ENCODE data around the gene DDX27. TPM values are rescaled to one million over a fixed set of nuclear protein-coding genes. Genes with fewer than 3 reads are reported as not detected.

The DDX27 gene
- total RNA-seq, 1 experiment from 2014 or later = 87.3 TPM

GRCh38 chr20:49228676-49229075 lies 9.5 kb downstream of the DDX27 start:
- DNase-seq = no peak
- H3K9me3 Mint-ChIP-seq (ENCODE audit: low read depth, unreplicated experiment) = no peaks in the 10 kb centered on the region
- intact Hi-C loops (cut with micrococcal nuclease; ENCODE audit: unreplicated experiment) = no loop called here

DNA sequence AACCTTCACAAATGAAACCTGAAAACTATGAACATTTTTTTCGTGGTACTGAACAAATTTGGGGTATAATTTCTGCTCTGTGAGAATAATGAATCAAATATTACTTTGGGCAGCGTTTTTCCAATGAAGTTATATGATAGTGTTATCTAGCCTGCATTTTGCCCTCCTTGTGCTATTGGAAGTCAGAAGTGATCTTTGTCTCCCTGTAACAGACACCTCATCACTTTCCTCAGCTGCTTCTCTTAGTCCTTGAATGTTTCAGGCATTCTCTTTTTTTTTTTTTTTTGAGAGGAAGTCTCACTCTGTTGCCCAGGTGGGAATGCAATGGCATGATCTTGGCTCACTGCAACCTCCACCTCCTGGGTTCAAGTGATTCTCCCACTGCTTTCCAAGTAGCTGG lies 10.2 kb downstream of the DDX27 start:
- CTCF ChIA-PET = no interaction called here
- Mint-ChIP-seq H3K27ac (ENCODE audit: unreplicated experiment) (no peak overlapping the region), H3K36me3 (ENCODE audit: insufficient read depth, unreplicated experiment) (peaks cover 94% of the 10 kb centered on the region), H3K4me3 (ENCODE audit: low read depth, unreplicated experiment) (no peak overlapping the region), H3K9me3 (ENCODE audit: low read depth, unreplicated experiment) (no peaks in the 10 kb centered on the region), H3K4me1 (ENCODE audit: low read depth, unreplicated experiment) (no peaks in the 10 kb centered on the region), H3K27me3 (ENCODE audit: unreplicated experiment) (no peaks in the 10 kb centered on the region)
- DNase-seq = no peak
- TF ChIP-seq, protein P1, sequence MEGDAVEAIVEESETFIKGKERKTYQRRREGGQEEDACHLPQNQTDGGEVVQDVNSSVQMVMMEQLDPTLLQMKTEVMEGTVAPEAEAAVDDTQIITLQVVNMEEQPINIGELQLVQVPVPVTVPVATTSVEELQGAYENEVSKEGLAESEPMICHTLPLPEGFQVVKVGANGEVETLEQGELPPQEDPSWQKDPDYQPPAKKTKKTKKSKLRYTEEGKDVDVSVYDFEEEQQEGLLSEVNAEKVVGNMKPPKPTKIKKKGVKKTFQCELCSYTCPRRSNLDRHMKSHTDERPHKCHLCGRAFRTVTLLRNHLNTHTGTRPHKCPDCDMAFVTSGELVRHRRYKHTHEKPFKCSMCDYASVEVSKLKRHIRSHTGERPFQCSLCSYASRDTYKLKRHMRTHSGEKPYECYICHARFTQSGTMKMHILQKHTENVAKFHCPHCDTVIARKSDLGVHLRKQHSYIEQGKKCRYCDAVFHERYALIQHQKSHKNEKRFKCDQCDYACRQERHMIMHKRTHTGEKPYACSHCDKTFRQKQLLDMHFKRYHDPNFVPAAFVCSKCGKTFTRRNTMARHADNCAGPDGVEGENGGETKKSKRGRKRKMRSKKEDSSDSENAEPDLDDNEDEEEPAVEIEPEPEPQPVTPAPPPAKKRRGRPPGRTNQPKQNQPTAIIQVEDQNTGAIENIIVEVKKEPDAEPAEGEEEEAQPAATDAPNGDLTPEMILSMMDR (IDR thresholded peaks at IDR 0.05; ENCODE audit: unreplicated experiment) = no peak
- no TSS peak for BruUV-seq (replicated peaks)
- intact Hi-C loops (cut with micrococcal nuclease; ENCODE audit: unreplicated experiment) = no loop called here

More at GRCh38 chr20:49228676-49229075, 9.5 kb downstream of the DDX27 start:
- no TSS peak for BruUV-seq (replicated peaks)
- H3K27me3 Mint-ChIP-seq (ENCODE audit: unreplicated experiment) = no peaks in the 10 kb centered on the region
- no peaks in the 10 kb centered on the region for H3K4me1 Mint-ChIP-seq (ENCODE audit: low read depth, unreplicated experiment)
- TF ChIP-seq, protein P1 (IDR thresholded peaks at IDR 0.05; ENCODE audit: unreplicated experiment) = no peak
- CTCF ChIA-PET = interaction anchor here (0.6 to 1.0 kb wide), 2 partner anchors 10 to 52 kb away, joined by 3 to 6 read pairs; partner anchors contain the start of gene DDX27
- no peak overlapping the region for H3K4me3 Mint-ChIP-seq (ENCODE audit: low read depth, unreplicated experiment)
- H3K36me3 Mint-ChIP-seq (ENCODE audit: insufficient read depth, unreplicated experiment) = peaks cover 94% of the 10 kb centered on the region
- H3K27ac Mint-ChIP-seq (ENCODE audit: unreplicated experiment) = no peak overlapping the region

DNA sequence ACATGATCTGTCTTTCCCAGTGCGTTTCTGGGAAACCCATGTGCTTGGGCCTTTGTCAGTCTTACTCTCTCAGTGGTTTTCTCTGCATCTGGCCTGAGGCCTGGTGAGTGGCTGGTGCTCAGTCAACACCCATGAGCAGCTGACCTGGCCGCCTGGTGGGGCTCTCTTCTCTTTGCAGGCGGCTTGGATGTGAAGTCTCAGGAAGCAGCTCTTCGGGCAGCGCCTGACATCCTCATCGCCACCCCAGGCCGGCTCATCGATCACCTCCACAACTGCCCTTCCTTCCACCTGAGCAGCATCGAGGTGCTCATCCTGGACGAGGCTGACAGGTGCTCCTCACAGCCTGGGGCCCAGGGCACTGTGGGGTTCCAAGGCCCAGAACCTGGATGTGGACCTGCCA lies 10.8 kb downstream of the DDX27 start:
- no peak overlapping the region for H3K4me3 Mint-ChIP-seq (ENCODE audit: low read depth, unreplicated experiment)

GRCh38 chr20:49230561-49231133 lies 11.4 kb downstream of the DDX27 start:
- H3K27ac Mint-ChIP-seq (ENCODE audit: unreplicated experiment) = no peak overlapping the region
- no peaks in the 10 kb centered on the region for H3K9me3 Mint-ChIP-seq (ENCODE audit: low read depth, unreplicated experiment)
- H3K4me1 Mint-ChIP-seq (ENCODE audit: low read depth, unreplicated experiment) = no peaks in the 10 kb centered on the region
- H3K27me3 Mint-ChIP-seq (ENCODE audit: unreplicated experiment) = no peaks in the 10 kb centered on the region
- intact Hi-C loops (cut with micrococcal nuclease; ENCODE audit: unreplicated experiment) = no loop called here
- no TSS peak for BruUV-seq (replicated peaks)
- CTCF ChIA-PET = interaction anchor here (0.6 to 1.2 kb wide), 2 partner anchors 16 to 1762 kb away, joined by 3 read pairs; no protein-coding TSS in a partner anchor
- TF ChIP-seq, protein P1 (IDR thresholded peaks at IDR 0.05; ENCODE audit: unreplicated experiment) = no peak
- H3K36me3 Mint-ChIP-seq (ENCODE audit: insufficient read depth, unreplicated experiment) = peaks cover 88% of the 10 kb centered on the region
- no peak for DNase-seq
- no peak overlapping the region for H3K4me3 Mint-ChIP-seq (ENCODE audit: low read depth, unreplicated experiment)

More for the DNA sequence above, 10.8 kb downstream of the DDX27 start:
- intact Hi-C loops (cut with micrococcal nuclease; ENCODE audit: unreplicated experiment) = no loop called here
- TF ChIP-seq, protein P1 (IDR thresholded peaks at IDR 0.05; ENCODE audit: unreplicated experiment) = no peak
- Mint-ChIP-seq H3K9me3 (ENCODE audit: low read depth, unreplicated experiment) (no peaks in the 10 kb centered on the region), H3K36me3 (ENCODE audit: insufficient read depth, unreplicated experiment) (peaks cover 94% of the 10 kb centered on the region), H3K27me3 (ENCODE audit: unreplicated experiment) (no peaks in the 10 kb centered on the region), H3K27ac (ENCODE audit: unreplicated experiment) (no peak overlapping the region), H3K4me1 (ENCODE audit: low read depth, unreplicated experiment) (no peaks in the 10 kb centered on the region)
- CTCF ChIA-PET = no interaction called here
- DNase-seq = no peak
- no TSS peak for BruUV-seq (replicated peaks)

Data from Calu3 (cell line).